ENCODE data around the gene BAZ2B.

The BAZ2B gene

DNA sequence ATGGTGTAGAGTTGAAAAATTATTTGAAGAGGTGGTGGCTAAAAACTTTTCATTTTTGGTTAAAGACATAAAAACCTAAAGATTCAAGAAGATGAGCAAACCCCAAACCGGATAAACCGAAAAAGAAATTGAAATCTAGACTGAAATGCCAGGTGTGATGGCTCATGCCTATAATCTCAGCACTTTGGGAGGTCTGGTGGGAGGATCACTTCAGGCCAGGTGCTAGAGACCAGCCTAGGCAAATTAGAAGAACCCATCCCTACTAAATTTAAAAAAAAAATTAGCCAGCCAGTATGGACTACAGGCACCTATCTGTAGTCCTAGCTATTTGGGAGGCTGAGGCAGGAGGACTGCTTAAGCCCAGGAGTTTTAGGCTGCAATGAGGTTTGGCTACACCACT lies 126.9 kb downstream of the BAZ2B start:
- no peak overlapping the region for H3K4me3 ChIP-seq (ENCODE audit: low read length)
- TF ChIP-seq, protein P1, sequence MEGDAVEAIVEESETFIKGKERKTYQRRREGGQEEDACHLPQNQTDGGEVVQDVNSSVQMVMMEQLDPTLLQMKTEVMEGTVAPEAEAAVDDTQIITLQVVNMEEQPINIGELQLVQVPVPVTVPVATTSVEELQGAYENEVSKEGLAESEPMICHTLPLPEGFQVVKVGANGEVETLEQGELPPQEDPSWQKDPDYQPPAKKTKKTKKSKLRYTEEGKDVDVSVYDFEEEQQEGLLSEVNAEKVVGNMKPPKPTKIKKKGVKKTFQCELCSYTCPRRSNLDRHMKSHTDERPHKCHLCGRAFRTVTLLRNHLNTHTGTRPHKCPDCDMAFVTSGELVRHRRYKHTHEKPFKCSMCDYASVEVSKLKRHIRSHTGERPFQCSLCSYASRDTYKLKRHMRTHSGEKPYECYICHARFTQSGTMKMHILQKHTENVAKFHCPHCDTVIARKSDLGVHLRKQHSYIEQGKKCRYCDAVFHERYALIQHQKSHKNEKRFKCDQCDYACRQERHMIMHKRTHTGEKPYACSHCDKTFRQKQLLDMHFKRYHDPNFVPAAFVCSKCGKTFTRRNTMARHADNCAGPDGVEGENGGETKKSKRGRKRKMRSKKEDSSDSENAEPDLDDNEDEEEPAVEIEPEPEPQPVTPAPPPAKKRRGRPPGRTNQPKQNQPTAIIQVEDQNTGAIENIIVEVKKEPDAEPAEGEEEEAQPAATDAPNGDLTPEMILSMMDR (IDR thresholded peaks at IDR 0.05; ENCODE audit: insufficient read depth, low read depth, low read length, missing control alignments), result no peak
- DNase-seq (ENCODE audit: low read depth), result no peak

DNA sequence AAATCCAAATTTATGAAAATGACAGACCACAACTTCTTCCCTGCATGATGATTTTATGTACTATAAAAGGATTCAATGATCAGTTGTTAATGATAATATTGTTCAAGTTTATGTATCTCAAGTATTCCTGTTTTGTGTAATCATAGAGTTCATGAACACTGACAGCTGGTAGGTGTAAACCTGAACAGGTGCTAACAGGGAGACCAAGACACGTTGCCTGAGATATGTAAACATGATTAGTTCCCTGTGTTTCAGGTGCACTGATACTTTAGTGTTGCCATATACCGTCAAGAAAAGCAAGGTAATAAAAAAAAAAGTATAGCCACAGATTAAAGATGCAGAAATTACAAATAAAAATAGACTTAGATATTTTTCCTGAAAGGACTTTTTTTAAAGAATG lies 131.8 kb downstream of the BAZ2B start:
- no peak for DNase-seq (ENCODE audit: low read depth)
- H3K4me3 ChIP-seq (ENCODE audit: low read length), result no peak overlapping the region
- TF ChIP-seq, protein P1 (IDR thresholded peaks at IDR 0.05; ENCODE audit: insufficient read depth, low read depth, low read length, missing control alignments), result no peak

DNA sequence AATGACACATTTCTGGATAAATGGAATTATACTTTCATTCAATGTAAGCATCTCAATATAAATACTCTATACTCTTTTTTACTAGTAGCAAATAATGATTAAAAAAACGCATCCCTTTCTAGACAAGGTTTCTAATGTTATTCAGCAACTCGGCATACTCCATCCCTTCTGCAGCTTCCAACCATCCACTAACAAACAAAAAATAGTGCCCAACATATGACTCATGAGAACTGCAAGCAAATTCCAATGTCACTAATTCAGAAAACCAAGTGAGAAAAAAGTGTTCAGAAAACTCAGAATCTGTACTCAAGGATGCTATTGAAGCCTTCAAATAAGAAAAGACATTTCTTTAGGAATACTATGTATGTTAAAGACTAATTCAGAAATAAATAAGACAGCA lies 140.0 kb downstream of the BAZ2B start:
- no peak overlapping the region for H3K4me3 ChIP-seq (ENCODE audit: low read length)

DNA sequence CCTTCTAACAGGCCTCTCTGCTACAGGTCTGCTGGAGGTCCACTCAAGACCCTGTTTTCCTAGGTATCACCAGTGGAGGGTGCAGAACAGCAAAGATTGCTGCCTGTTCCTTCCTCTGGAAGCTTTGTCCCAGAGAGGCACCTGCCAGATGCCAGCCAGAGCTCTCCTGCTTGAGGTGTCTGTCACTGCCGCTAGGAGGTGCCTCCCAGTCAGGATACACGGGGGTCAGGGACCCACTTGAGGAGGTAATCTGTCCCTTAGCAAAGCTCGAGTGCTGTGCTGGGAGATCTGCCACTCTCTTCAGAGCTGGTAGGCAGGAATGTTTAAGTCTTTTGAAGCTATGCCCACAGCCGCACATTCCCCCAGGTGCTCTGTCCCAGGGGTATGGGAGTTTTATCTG lies 140.6 kb downstream of the BAZ2B start:
- no peak for DNase-seq (ENCODE audit: low read depth)
- TF ChIP-seq, protein P1 (IDR thresholded peaks at IDR 0.05; ENCODE audit: insufficient read depth, low read depth, low read length, missing control alignments), result no peak
- no peak overlapping the region for H3K4me3 ChIP-seq (ENCODE audit: low read length)

More for the DNA sequence above, 140.0 kb downstream of the BAZ2B start:
- no peak for DNase-seq (ENCODE audit: low read depth)
- TF ChIP-seq, protein P1 (IDR thresholded peaks at IDR 0.05; ENCODE audit: insufficient read depth, low read depth, low read length, missing control alignments), result no peak

DNA sequence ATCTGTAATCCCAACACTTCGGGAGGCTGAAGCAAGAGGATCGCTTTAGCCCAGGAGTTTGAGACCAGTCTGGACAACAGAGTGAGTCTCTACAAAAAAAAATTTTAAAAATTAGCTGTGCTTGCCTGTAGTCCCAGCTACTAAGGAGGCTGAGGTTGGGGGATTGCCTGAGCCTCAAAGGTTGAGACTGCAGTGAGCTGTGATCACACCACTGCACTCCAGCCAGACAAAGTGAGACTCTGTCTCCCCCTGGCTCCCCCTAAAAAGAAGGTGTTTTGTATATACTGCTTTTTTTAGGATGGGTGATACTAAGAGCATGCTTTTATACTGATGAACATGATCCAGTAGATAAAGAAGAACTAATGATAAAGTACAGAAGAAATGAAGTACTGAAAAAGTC lies 145.0 kb downstream of the BAZ2B start:
- DNase-seq (ENCODE audit: low read depth), result no peak
- H3K4me3 ChIP-seq (ENCODE audit: low read length), result no peak overlapping the region
- TF ChIP-seq, protein P1 (IDR thresholded peaks at IDR 0.05; ENCODE audit: insufficient read depth, low read depth, low read length, missing control alignments), result no peak

DNA sequence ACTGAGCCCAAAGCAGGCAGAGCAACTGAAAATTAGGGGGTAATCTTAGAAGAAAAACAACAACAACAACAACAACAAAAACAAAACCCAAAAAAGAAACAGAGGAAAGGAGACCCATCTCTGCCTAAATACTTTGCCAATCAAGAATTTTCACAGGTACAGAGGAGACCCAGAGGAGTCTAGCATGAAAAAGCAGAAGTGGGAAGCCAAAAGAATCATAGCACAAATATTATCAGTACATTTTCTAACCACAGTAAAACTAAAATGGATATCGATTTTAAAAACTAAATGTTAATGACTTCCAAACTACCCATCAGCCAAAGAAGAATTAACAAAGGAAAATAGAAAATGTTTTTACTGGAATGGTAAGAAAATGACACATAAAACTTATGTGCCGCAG lies 148.1 kb downstream of the BAZ2B start:
- TF ChIP-seq, protein P1 (IDR thresholded peaks at IDR 0.05; ENCODE audit: insufficient read depth, low read depth, low read length, missing control alignments), result no peak
- no peak overlapping the region for H3K4me3 ChIP-seq (ENCODE audit: low read length)
- no peak for DNase-seq (ENCODE audit: low read depth)

DNA sequence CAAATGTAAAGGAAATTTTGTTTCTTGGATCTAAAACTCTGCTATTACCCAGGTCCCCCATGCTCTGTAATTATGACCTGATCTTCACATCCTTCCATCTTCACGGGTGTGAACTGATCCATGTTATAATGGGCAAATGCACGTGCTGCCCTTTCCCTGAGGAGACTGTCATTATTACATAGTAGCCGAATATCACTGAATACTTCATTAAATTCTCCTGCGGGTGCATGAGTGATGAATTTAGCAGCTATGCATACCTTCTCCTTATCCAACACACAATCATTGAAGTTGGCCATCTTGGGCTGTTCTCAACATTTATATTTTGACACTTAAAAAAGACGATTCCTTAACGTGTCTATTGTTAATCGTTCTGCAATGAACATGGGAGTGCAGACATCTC lies 153.4 kb downstream of the BAZ2B start:
- no peak for DNase-seq (ENCODE audit: low read depth)
- H3K4me3 ChIP-seq (ENCODE audit: low read length), result no peak overlapping the region
- TF ChIP-seq, protein P1 (IDR thresholded peaks at IDR 0.05; ENCODE audit: insufficient read depth, low read depth, low read length, missing control alignments), result no peak
